Right kidney (tissue), 9 donors: ENCODE measurements around the gene MAN1A1.
"Not testable (repeated sequence)": the region's sequence is repeated elsewhere in the genome, so short reads cannot be mapped to it uniquely, and the experiment has no call there.

Experiments used
- DNase-seq: peaks from one replicate; pipeline ENCODE4 v3.0.0-alpha.2; 2016
- long read RNA-seq, 8 donors: transcript quantifications; one replicate each; lab custom pipeline, GENCODE V29; 2026

MAN1A1 gene
- long read RNA-seq, donor 1, full-length matches to known transcripts: 9 of 22 reads
- long read RNA-seq, donor 1, partial matches to known transcripts: 13 of 22 reads
- long read RNA-seq, donor 1, other reads (novel, unspliced or antisense): 0 of 22 reads
- long read RNA-seq, donor 2, full-length matches to known transcripts: 8 of 15 reads
- long read RNA-seq, donor 2, partial matches to known transcripts: 7 of 15 reads
- long read RNA-seq, donor 2, other reads (novel, unspliced or antisense): 0 of 15 reads
- long read RNA-seq, donor 3, full-length matches to known transcripts: 3 of 10 reads
- long read RNA-seq, donor 3, partial matches to known transcripts: 7 of 10 reads
- long read RNA-seq, donor 3, other reads (novel, unspliced or antisense): 0 of 10 reads
- long read RNA-seq, donor 4, full-length matches to known transcripts: 14 of 34 reads
- long read RNA-seq, donor 4, partial matches to known transcripts: 20 of 34 reads
- long read RNA-seq, donor 4, other reads (novel, unspliced or antisense): 0 of 34 reads
- long read RNA-seq, donor 5, full-length matches to known transcripts: 6 of 23 reads
- long read RNA-seq, donor 5, partial matches to known transcripts: 17 of 23 reads
- long read RNA-seq, donor 5, other reads (novel, unspliced or antisense): 0 of 23 reads
- long read RNA-seq, donor 6, full-length matches to known transcripts: 7 of 31 reads
- long read RNA-seq, donor 6, partial matches to known transcripts: 24 of 31 reads
- long read RNA-seq, donor 6, other reads (novel, unspliced or antisense): 0 of 31 reads
- long read RNA-seq, donor 7, full-length matches to known transcripts: 18 of 45 reads
- long read RNA-seq, donor 7, partial matches to known transcripts: 27 of 45 reads
- long read RNA-seq, donor 7, other reads (novel, unspliced or antisense): 0 of 45 reads
- long read RNA-seq, donor 8, full-length matches to known transcripts: 16 of 48 reads
- long read RNA-seq, donor 8, partial matches to known transcripts: 32 of 48 reads
- long read RNA-seq, donor 8, other reads (novel, unspliced or antisense): 0 of 48 reads

DNA sequence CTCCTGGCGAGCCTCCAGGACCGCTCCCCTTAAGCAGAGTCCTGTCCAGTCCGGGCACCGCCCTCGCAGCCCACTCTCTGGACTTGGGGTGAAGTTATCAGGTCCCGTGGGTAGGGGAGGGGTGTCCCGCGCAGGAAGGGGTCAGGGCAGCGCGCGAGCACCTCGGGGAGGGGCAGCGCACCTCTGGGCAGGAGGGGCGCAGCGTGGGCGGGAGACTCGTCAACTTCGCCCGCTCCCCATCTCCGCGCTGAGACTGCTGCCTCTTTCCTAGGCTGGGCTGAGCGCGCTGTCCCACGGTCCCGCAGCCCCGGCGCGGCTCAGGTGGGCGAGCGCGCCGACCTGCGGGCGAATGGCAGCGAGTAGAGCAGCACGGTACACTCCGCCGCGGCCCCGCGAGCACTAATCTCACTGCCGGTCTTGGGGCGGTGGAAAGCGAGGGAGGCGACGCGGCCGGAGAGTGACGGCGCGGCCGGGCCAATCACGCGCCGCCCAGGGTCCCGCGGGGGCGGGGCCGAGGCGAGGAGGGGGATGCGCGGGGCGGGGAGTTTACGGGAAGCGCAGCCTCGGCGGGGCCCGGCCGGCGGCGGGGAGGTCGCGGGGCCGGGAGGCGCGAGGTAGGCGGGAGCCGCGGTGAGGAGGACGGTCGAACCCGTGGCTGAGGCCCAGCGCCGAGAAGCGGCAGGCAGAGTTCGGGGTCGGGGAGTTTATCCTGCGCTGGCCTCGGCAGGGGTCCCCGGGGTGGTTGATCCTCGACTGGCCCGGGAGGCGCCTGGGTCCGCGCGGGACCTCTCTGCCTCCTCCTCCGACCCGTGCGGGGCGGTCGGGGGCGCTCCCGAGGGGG lies at the start of gene MAN1A1:
Gene MAN1A1, minus strand, starts transcription at position 401 of the 841 bp plus-strand sequence. CDS start 696 bp downstream, outside the sequence.
- peak; percentile 94 for DNase-seq

DNA sequence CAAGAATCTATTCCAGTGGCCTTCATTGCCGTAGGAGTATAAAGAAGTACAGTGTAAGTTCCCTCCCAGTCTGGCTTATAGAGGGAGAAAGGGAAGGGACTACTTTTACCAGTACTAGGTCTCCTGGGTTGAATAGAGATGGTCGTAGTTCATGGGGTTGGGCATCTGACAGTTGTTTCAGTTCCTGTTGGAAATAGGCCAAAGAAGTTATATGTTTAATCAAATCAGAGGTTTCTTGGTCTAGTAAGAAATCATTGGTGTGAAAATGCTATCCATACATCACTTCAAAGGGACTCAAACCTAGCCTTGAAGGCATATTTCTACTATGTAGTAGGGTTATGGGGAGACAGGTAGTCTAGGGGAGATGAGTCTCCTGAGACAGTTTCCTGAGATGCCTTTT lies 45.6 kb upstream of the MAN1A1 start:
- DNase-seq: no peak

DNA sequence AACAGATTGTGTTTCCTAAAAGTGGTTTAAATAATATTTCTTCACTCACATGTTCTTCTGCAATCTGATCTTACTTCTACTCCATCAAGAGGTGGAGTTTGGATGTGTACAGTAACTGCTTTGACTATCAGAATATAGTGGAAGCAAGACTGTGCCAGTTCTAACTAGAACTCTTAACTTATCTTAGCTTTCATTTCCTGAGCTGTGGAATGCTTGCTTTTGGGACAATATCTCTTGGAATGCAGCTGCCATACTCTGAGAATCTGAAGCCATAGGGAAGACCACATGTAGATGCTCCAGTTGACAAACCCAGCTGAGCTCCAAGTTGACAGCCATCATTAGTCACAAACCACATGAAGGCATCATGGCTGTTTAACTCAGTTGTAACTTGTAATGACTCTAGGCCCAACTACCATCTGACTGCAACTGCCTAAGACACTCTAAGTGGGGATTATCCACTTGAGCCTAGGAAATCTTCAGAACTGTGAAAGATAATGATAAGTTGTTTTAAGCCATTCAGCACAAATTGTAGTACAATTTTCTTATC lies 40.8 kb upstream of the MAN1A1 start:
- no peak for DNase-seq

DNA sequence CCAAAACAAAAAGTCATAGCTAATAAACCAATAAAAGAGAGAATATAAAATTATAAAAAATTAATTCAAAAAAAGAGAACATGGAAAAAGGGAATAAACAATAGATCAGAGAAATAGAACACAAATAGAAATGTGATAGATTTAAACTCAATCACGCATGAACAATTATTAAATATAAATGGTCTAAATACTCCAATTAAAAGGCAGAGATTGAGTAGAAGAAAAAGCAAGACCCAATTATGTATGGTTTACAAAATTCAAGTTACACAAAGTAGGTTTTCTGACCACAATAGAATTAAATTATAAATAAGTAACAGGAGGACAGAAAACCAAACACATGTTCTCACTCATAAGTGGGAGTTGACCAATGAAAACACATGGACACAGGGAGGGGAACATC lies 36.4 kb upstream of the MAN1A1 start:
- no peak for DNase-seq

DNA sequence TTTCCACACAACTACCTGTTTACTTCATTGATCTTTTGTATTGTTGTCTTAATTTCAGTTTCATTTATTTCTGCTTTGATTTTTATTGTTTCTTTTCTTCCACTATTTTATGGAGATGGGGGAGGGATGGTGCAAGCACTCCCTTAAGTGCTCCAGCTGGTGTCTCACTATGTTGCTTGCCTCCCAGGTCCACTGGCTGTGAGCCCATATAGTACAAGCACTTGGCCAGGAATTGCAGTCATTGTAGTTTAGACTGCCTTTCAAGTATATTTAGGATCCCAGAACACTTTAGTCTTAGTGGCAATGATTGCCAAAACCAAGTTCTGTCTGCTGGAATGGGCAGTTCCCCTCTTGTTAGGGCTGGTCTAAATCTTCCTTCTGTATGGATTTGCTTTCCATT lies 34.9 kb upstream of the MAN1A1 start:
- DNase-seq: no peak

DNA sequence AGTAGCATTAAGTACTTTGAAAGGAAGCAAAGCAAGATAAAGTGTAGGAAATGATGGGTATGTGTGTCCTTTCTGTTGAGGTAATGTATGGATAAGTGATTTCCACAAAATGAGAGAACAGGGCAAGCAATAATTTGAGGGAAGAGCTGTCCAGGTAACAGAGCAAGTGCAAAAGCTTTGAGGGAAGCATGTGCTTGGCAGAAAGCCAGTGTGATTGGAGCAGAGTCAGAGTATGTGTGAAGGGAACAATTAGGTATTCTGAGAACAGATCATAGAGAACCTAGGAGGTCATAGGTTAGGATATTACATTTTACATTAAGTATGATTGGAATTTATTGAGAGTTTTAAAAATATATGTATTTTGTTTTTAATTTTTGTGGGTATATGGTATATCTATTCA lies 30.2 kb upstream of the MAN1A1 start:
- no peak for DNase-seq

DNA sequence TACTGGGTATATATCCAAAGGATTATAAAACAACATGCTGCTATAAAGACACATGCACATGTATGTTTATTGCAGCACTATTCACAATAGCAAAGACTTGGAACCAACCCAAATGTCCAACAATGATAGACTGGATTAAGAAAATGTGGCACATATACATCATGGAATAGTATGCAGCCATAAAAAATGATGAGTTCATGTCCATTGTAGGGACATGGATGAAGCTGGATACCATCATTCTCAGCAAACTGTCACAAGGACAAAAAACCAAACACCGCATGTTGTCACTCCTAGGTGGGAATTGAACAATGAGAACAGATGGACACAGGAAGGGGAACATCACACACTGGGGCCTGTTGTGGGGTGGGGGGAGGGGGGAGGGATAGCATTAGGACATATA lies 27.5 kb upstream of the MAN1A1 start:
- not testable (repeated sequence) for DNase-seq

DNA sequence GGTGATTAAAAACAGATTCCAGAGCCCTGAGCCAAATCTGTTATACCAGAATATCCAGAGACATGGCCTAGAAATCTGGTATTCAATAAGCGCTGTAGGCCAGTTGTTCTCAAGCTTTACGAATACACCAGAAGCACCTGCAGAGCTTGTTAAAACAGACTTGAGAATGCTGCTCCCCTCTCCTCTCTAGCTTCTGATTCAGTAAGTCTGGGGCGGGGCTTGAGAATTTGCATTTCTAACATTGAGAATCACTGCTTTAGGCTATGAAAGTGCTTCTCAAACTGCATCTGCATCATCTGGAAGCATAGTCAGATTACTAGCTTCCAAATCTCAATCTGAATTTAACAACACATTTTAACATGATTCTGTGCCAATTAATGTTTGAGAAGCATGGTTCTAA lies 20.5 kb upstream of the MAN1A1 start:
- DNase-seq: no peak

DNA sequence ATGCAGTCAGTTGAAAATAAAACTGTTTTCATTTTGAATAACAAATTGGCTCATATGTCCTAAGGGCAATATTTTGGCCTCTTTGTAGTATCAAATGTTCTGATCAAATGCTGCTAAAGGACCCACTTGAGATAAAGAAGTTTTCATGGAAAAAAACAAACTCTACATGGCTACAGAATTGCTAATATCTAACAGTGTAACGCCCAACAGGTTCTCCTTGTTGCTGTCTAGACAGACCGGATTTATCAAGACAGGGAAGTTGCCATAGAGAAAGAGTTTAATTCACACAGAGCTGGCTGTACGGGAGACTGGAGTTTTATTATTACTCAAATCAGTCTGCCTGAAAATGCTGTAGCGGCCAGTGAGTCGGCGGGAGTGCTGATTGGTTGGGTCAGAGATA lies 19.4 kb upstream of the MAN1A1 start:
- DNase-seq: no peak

DNA sequence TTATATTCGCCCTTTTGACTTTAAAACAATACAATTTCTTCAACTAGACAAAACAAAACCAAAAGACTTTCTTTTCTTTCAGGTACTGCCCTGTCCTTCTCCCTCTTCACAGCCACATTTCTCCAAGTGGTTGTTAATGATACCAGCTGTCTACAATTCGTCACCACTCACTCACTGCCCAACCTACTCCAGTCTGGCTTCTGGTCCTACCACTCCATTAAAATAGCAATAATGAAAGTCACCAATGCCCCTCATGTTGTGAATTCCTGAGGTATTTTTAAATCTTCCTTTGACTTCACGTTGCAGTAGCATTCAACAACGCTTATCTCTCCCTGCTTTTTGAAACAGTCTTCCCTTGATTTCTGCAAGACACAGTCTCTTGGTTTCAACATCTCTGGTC lies 11.6 kb upstream of the MAN1A1 start:
- no peak for DNase-seq

DNA sequence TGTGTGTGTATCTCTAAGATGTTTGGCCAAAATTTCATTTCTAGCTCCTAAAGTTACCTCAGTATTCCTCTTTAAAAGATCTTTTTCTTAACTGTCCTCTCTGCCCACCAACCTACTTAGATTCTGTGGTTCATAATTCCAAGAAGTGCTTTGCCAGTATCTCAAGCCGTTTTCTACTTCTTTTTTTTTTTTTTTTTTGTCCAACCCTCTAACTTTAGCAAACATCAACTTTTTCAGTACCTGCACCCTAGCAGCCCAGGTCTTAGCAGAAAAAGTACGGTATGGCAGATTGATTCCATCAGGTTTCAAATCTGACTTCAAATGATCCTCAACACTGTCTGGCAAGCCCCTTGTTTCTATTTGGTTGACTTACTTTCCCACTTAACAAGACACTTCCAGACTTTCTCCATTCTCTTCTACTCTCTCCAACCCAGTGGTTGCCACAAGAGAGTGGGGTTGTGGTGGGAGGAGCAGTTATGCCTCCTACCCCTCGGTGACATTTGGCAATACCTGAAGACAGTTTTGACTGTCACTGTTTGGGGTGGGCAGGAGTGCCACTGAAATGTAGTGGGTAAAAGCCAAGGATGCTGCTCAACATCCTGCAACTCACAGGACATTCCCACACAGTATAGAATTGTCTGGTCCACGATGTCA lies 10.8 kb upstream of the MAN1A1 start:
- no peak for DNase-seq

DNA sequence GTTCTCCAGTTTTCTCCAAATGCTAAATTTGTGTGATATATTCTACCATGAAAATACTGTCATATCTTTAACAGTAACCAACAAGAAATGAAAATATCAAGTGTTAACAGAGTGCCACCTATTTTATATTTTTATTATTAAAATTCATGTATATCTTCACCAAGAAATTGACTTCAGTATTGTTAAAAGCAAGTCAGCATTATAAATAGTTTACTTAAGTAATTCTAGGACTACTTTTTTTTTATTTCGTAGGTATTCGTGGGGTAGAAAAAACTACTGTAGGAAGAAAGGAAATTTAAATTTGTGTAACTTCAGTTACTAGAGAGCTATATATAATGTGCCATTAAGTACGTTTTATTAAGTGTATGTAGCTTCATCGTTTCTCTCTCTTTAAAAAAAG lies 6.3 kb upstream of the MAN1A1 start:
- no peak for DNase-seq

DNA sequence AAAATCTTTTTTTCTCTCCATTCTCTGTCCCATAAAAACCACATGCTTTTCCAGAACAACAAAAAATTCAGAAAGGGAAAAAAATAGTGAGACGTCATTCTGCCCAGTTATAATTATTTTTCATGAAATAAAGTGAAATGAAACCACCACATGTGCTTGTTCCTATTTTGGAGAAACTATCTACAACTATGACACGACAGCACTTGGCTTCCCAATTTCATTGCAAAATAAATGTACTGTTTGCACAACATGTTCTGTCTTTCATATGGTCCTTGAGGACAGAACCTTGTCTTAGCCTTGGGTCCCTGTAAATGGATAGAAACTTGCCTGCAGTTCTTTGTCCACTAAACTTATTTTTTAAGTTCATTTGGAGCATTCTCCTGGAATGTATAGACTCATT lies 5.6 kb upstream of the MAN1A1 start:
- no peak for DNase-seq

DNA sequence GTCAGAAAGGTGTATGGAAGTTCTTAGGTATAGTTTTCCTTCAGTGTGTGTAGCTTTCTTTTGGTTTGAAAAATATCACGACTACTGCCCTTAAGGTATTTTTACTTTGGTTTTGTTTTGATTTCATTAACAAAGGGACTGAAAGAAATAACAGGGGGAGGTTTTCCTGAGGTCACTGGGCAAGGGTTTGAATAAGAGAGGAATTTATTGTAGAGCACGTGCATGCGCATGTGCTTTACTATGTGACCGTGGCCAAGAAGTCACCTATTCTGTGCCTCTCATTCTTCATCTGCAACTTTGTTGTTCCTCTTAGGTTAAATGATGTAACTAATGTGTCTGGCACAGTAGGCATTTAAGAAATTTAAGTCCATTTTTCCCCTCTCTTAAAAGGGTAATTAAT lies 4.1 kb upstream of the MAN1A1 start:
- DNase-seq: no peak

DNA sequence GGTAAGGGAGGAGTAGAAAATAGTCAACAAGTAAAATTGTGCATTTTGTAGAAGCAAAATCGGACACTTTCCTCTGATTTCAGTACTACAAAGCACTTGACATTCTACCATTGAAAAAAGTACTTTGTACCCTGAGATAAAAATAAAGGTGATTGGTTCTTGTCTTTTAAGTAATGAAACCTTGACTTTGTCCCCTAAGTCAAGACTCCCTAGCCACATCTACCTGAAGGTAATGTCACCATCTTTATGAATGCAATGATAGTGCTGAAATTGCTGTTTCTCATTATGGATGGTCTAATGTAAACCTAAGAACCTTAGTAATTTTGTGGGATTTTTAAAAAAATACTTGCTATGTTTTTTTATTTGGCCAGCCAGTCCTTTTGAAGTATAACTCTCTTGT lies 2.4 kb upstream of the MAN1A1 start:
- DNase-seq: no peak

DNA sequence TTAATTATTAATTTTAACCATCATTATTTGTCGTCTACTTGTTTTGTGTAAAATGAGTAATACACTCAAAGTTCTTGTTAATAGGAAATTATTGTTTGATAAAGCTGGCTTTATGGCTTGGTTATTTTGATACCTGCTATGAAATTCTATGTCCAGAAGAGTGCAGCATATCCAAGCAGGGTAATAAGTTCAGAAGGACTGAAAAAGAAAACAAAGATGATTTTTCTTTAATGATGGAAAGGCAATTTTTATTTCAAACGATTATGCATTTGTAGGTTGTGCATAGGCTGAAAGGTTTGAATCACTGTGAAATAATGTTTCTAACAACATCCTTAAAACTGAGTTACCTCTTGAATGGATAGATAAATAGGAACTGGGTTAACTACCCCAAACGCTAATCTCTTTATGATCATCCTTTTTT lies 1.4 kb upstream of the MAN1A1 start:
- DNase-seq: no peak

DNA sequence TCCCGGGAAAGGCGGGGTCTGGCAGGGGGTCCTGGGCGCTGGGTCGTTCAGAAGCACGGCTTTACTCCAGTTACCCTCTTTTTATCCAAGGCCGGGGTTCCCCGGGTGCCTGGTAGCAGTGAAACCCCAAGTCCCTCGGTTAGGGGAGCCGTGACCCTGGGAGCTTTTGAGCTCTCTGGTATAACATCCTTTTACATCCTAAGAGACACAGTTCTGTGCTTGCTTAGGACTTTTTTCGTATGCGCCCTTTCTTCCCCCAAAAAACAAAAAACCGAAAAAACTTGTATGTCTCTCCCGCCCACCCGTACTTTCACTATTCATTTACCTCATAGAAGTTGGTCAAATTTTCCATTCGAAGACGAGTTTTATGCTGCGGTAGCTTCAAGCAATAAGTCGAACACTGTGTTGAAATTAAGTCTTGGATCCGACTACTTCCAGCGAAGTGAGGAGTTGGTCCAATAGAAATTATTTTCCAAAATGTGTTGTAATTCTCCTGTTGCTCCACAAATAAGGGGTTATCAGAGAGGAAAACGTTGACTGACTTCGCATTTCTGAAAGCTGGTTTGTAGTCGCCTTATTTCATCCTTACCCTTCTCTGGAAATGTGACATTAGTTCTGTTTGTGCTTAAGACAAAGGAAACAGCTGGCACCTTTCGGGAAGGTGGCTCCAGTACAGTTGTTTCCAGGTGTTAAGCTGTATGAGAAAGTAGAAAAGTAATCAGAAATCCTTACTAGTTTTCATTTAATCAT lies 816 bp upstream of the MAN1A1 start:
- DNase-seq: peak; percentile 76

DNA sequence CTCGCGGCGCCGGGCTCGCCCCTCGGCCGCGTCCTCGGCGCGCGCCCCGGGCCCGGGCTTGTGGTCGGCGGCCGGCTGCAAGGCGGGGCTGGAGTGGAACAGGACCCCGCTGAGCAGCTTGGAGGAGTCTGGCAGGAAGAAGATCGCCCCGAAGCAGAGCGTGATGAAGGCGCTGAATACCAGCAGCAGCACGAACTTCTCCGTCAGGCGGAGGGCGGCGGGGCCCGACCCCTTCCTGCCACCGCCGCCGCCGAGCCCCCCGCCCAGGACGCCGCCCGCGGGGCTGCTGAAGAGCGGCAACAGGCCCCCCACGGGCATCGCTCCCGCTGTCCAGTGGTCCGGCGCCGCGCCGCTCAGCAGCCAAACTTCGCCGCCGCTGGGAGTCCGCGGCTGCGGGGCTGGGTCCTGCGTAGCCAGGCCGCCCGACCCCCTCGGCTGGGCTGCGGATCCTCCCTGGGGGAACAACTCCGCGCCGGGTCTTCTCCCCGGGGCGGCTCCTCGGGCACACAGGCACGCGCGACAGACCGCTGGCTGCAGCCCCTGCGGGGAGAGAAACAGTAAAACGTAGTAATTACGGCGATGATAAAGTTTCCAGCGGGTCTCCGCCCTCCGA lies 707 bp downstream of the MAN1A1 start:
- DNase-seq: peak; percentile 90

DNA sequence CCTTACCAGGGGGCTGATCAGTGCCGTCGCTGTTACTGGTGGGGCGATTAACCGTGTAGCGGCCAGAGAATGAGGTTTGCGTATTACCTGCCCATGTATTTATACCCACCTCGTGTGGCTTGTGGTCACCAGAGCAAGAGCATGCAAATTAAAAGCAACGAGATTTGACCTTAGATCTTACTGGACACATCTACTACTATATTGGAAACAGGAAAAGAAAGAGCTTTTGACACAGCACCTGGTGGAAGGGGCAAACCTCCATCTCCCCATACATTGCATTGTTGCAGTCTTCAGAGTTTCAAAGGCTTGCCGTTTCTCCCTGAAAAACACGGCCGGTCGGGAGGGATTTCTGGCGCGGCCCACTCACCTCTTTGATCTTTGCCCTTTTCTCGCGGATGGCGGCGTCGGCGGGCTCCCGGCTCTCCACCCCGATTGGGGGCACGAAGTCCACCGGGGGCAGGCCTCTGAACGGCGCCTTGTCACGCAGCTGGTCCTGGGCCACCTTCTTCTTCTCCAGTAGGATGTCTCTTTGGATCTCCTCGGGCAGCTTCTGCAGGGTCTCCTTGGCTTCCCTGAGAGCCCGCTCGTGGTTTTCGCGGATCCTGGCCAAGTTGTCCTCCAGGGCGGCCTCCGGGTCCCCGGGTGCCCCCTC lies 1.3 kb downstream of the MAN1A1 start:
- peak; percentile 74 for DNase-seq
